GM12891 (cell line): ENCODE measurements around the gene FCSK.

Experiments used
- PAX5 ChIP-seq: IDR thresholded peaks from 2 replicates; pipeline ENCODE4 v1.6.1; 2011; ENCODE audit warnings: low read length, moderate library complexity, mild to moderate bottlenecking; ENCODE audit not compliant: insufficient read depth, severe bottlenecking
- POLR2A ChIP-seq: IDR thresholded peaks from 2 replicates; pipeline ENCODE4 v1.6.1; 2011; ENCODE audit warnings: low read depth, low read length, control low read depth
- POLR2AphosphoS5 ChIP-seq: IDR thresholded peaks from 2 replicates; pipeline ENCODE4 v1.6.1; 2011; ENCODE audit warnings: low read depth, low read length, control low read depth
- POU2F2 ChIP-seq: IDR thresholded peaks from 2 replicates; pipeline ENCODE4 v1.6.1; 2011; ENCODE audit warnings: low read depth, mild to moderate bottlenecking, control low read depth, low read length, moderate library complexity
- SPI1 ChIP-seq: IDR thresholded peaks from 2 replicates; pipeline ENCODE4 v1.6.1; 2011; ENCODE audit warnings: low read depth, low read length, control low read depth
- TAF1 ChIP-seq: IDR thresholded peaks from 2 replicates; pipeline ENCODE4 v1.6.1; 2011; ENCODE audit warnings: low read depth, low read length, control low read depth

GRCh38 chr16:70476272-70477020 lies 22.1 kb downstream of the FCSK start:
- peak; percentile 65 for TF ChIP-seq POLR2A
- peak; percentile 65 for TF ChIP-seq PAX5
- TF ChIP-seq POLR2AphosphoS5, result peak; percentile 52; the same call in 1 of the 2 replicates
- TF ChIP-seq TAF1, result peak; percentile 28; the same call in 1 of the 2 replicates
- no peak for TF ChIP-seq SPI1
- 0 out of 2 replicates have a peak, but pooled peaks have one; percentile 48 for TF ChIP-seq POU2F2
